NCI-H345 treated with DMSO at 0.1 percent for 48 hours (cell line): ENCODE results near the gene FGF22.
"Not testable (repeated sequence)": the region's sequence is repeated elsewhere in the genome, so short reads cannot be mapped to it uniquely, and the experiment has no call there.

Source experiments
- DNase-seq: peaks from one replicate; lab custom pipeline; 2025; ENCODE audit not compliant: unreplicated experiment; lab: John Stamatoyannopoulos, UW

The FGF22 gene

GRCh38 chr19:658059-658839, 18.6 kb downstream of the FGF22 start:
- DNase-seq = no peak

- no peak for DNase-seq
These were observed 19.5 kb downstream of the FGF22 start for GRCh38 chr19:658916-659839.

- DNase-seq = no peak
These were observed 21.2 kb downstream of the FGF22 start for GRCh38 chr19:660793-661426.

- DNase-seq = no peak
These were observed 21.9 kb downstream of the FGF22 start for GRCh38 chr19:661427-662196.

GRCh38 chr19:662207-662961, 22.7 kb downstream of the FGF22 start:
- DNase-seq = no peak

- peak; percentile 79 for DNase-seq
These were observed 23.4 kb downstream of the FGF22 start, which contains the start of gene RNF126 for GRCh38 chr19:662962-663681. TSS of gene RNF126 (minus strand) at chr19:663214. CDS start at chr19:663121, 93 bp downstream.

GRCh38 chr19:663682-664117, 24.0 kb downstream of the FGF22 start:
- no peak for DNase-seq

- DNase-seq = peak; percentile 75
These were observed 25.3 kb downstream of the FGF22 start for GRCh38 chr19:664913-665443.

GRCh38 chr19:666985-667573, 27.4 kb downstream of the FGF22 start:
- DNase-seq = not testable (repeated sequence)

- DNase-seq = not testable (repeated sequence)
These were observed 29.2 kb downstream of the FGF22 start for GRCh38 chr19:668675-669434.

GRCh38 chr19:670609-671075, 31.0 kb downstream of the FGF22 start:
- no peak for DNase-seq

GRCh38 chr19:674282-675151, 34.8 kb downstream of the FGF22 start:
- DNase-seq = no peak

- DNase-seq = no peak
These were observed 36.3 kb downstream of the FGF22 start for GRCh38 chr19:676007-676338.

- DNase-seq = no peak
These were observed 36.8 kb downstream of the FGF22 start, which contains the start of gene FSTL3 for GRCh38 chr19:676339-677105. TSS of gene FSTL3 (plus strand) at chr19:676392. CDS start at chr19:676424, 32 bp downstream.

GRCh38 chr19:677201-677600, 37.5 kb downstream of the FGF22 start:
- DNase-seq = no peak
